ENCODE measurements around the gene CUX1. TPM values are rescaled to one million over a fixed set of nuclear protein-coding genes. Genes with fewer than 3 reads are reported as not detected.

Gene CUX1
- total RNA-seq, 2 experiments from 2014 or later, result 20.2 to 20.4 TPM

DNA sequence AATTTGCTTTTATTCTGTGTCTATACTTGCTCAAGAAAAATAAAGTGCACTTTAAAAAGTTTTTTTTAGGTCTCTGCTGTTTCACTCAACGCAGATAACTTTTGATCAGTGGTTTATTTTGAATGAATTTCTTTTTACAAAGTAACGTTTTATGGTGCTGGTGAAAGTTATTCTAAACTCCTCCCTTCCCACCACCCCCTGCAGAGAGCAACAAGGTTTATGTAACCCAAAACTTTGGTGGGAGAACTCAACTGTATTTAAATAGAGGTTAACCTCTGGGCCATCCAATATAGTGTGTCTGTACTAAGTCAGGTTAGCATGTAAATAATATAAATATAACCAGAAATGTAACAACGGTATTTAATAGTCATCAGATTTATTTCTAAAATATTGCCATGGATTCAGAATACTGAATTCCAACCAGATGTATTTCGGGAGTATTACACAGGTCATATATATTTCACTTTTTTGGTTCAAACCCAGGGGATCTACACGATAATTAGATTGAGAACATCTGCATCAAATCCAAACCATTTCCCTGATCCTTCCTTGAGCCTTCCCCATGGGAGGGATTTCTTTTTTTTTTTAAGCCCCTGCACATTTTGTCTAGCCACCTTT is 3.9 kb upstream of the CUX1 start:
- Mint-ChIP-seq H3K9me3 (no peaks in the 10 kb centered on the region), H3K36me3 (ENCODE audit: low read depth) (no peaks in the 10 kb centered on the region), H3K4me3 (peak overlapping the region; percentile 57), H3K27ac (no peak overlapping the region), H3K4me1 (ENCODE audit: low read depth) (peaks cover 17% of the 10 kb centered on the region), H3K27me3 (no peaks in the 10 kb centered on the region)
- ATAC-seq (no peak), DNase-seq (no peak)
- CTCF ChIA-PET, result interaction anchor here (0.9 to 1.6 kb wide), 2 partner anchors 69 to 70 kb away, joined by 3 to 10 read pairs; no protein-coding TSS in a partner anchor
- intact Hi-C loops (cut with micrococcal nuclease), result loop anchor here (2.0 to 5.0 kb wide), 3 partner anchors 43 to 125 kb away; no protein-coding TSS in a partner anchor
- no peak for TF ChIP-seq CTCF (IDR thresholded peaks at IDR 0.05)
- POLR2A ChIA-PET, result no interaction called here

DNA sequence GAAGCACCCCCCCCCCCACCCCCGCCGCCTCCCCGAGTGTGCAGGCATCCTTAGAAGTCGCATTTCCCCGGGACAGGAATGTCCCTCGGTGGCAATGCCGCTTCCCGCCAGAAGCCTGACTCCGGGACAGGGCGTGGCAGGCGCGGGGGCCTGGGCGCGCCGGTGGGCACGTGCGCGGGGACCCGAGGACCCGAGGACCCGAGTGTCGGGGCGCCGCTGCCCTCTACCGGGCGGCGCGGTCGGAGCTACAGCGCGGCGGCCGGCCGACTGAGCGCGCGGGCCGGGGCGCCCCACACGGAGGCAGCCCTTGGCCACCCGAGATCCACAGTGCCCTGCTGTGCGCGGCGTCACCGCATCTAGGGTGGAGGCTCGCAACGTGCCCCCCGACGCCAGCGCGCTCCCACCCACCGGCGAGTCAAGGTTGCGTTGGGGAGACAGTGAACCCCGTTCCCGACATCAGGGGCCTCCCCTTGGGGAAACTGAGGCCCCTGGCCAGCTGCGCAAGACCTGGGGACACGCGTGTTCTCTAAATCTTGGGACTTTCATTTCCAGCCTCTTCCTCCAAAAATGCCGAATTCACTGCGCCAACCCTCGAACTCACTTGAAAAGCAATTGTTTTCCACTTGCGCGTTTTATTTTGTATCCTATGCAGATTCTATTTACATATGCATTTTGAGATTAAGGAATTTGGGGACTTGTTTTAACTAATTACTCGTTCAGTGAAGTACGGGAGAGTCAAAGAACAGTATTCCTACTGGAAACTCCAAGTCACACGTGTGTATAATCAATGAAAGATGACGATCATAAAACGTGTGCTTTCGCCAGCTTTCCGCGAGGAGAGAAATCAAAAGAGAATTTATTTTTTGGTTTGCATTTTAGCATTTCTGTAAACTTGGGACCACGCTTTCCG is 3.1 kb upstream of the CUX1 start:
- Mint-ChIP-seq H3K9me3 (no peaks in the 10 kb centered on the region), H3K4me1 (ENCODE audit: low read depth) (peaks cover 18% of the 10 kb centered on the region), H3K36me3 (ENCODE audit: low read depth) (no peaks in the 10 kb centered on the region), H3K4me3 (peak overlapping the region; percentile 82), H3K27me3 (no peaks in the 10 kb centered on the region), H3K27ac (peak overlapping the region; percentile 83)
- intact Hi-C loops (cut with micrococcal nuclease), result loop anchor here (2.0 to 5.0 kb wide), 2 partner anchors 42 to 72 kb away; no protein-coding TSS in a partner anchor
- ChIA-PET CTCF (interaction anchor here (0.7 to 1.6 kb wide), 6 partner anchors 8 to 272 kb away, joined by 3 to 10 read pairs (median 3); no protein-coding TSS in a partner anchor), POLR2A (interaction anchor here (1.0 kb wide), 1 partner anchor 71 kb away, joined by 5 read pairs; no protein-coding TSS in a partner anchor)
- TF ChIP-seq CTCF (IDR thresholded peaks at IDR 0.05), result peak; percentile 72
- DNase-seq (peak; percentile 63), ATAC-seq (peak; percentile 59)

GRCh38 chr7:101814991-101815825 is 2.2 kb upstream of the CUX1 start:
- POLR2A ChIA-PET, result interaction anchor here (1.0 kb wide), 1 partner anchor 72 kb away, joined by 5 read pairs; no protein-coding TSS in a partner anchor
- no peaks in the 10 kb centered on the region for H3K9me3 Mint-ChIP-seq

More at GRCh38 chr7:101814991-101815825, 2.2 kb upstream of the CUX1 start:
- CTCF ChIA-PET, result interaction anchor here (0.7 to 1.6 kb wide), 4 partner anchors 14 to 273 kb away, joined by 3 to 10 read pairs (median 3); no protein-coding TSS in a partner anchor
- TF ChIP-seq CTCF (IDR thresholded peaks at IDR 0.05), result peak; percentile 45
- DNase-seq (peak; percentile 62), ATAC-seq (peak; percentile 53)
- Mint-ChIP-seq H3K4me1 (ENCODE audit: low read depth) (peaks cover 21% of the 10 kb centered on the region), H3K27ac (peak overlapping the region; percentile 83), H3K36me3 (ENCODE audit: low read depth) (no peaks in the 10 kb centered on the region), H3K27me3 (no peaks in the 10 kb centered on the region), H3K4me3 (peak overlapping the region; percentile 82)
- intact Hi-C loops (cut with micrococcal nuclease), result loop anchor here (2.0 to 5.0 kb wide), 2 partner anchors 42 to 73 kb away; no protein-coding TSS in a partner anchor

Measured in activated CD8-positive, alpha-beta T cell treated with anti-CD3 and anti-CD28 coated beads for 36 hours (primary cell).